ENCODE data around the gene PFKFB4.

- TF ChIP-seq CTCF (IDR thresholded peaks at IDR 0.05) (no peak), EZH2 (IDR thresholded peaks at IDR 0.05; ENCODE audit: borderline replicate concordance, insufficient read depth, low read depth, low read length, poor library complexity, severe bottlenecking) (no peak)
Observed at GRCh38 chr3:48504051-48504946, 52.3 kb downstream of the PFKFB4 start, which contains the start of gene SHISA5.

Measured in B cell (primary cell).